K562 (cell line): ENCODE results near the gene JAG2. TPM values are rescaled to one million over a fixed set of nuclear protein-coding genes. Genes with fewer than 3 reads are reported as not detected.

Experiments
- ATAC-seq: fragments of 200-7000 bp; cut with Tn5 transposase; 3 replicates; pipeline ENCODE4 v1.9.1; 2020; ENCODE audit warnings: moderate library complexity
- BruUV-seq: library from RNA; stranded (reverse); fragments of 400-500 nt; replicated peaks from 2 replicates; lab custom pipeline; 2021; lab: Mats Ljungman, UMichigan
- CTCF ChIA-PET: fragments of 300-600 bp; formaldehyde crosslinking; extraction: SDS; loops from one replicate; lab custom pipeline; 2021; ENCODE audit warnings: low intra/inter-chr PET ratio; lab: Yijun Ruan, JAX
- POLR2A ChIA-PET: fragments of 300-600, 350-650 bp; sonication (Branson Sonifier 250); formaldehyde crosslinking; extraction: SDS; loops from one replicate; lab custom pipeline; 2021; ENCODE audit warnings: antibody characterized with exemption, inconsistent platforms; lab: Yijun Ruan, JAX
- DNase-seq, 4 experiments: peaks; one replicate each; pipeline versions ENCODE4 v3.0.0 to v3.0.0-alpha.2; 2011 to 2018; ENCODE audit warnings: low spot score in 3 of 4, mixed read lengths in 3 of 4; ENCODE audit errors: extremely low read depth in 1 of 4
- FAIRE-seq: peaks from 2 replicates; lab custom pipeline; 2011; peaks lifted over from hg19 to GRCh38; lab: Jason Lieb, UNC
- H2AFZ ChIP-seq: 2 replicates; pipeline ENCODE4 v1.6.0; 2011; ENCODE audit warnings: low read depth, low read length, control low read depth, inconsistent platforms
- H3K27ac ChIP-seq: fragments of 200-600 bp; 3 replicates; pipeline ENCODE4 v1.8.0; 2011; ENCODE audit warnings: low read depth, mild to moderate bottlenecking, control low read depth, inconsistent platforms, low read length, moderate library complexity, mixed read lengths; ENCODE audit errors: extremely low read depth
- H3K27me3 ChIP-seq, 2 experiments: fragments of 300-600 bp in 1 of 2; 2 replicates in 1 of 2; 3 replicates in 1 of 2; pipeline versions ENCODE4 v1.6.0 to v1.8.0; 2011; ENCODE audit warnings: inconsistent platforms in 2 of 2, low read length in 2 of 2, mild to moderate bottlenecking in 1 of 2, mixed read lengths in 1 of 2, moderate library complexity in 1 of 2; ENCODE audit not compliant: control insufficient read depth in 2 of 2, insufficient read depth in 2 of 2
- H3K36me3 ChIP-seq: fragments of 300-600 bp; 3 replicates; pipeline ENCODE4 v1.8.0; 2011; ENCODE audit warnings: mild to moderate bottlenecking, low read length, inconsistent platforms; ENCODE audit not compliant: control insufficient read depth, insufficient read depth
- H3K4me1 ChIP-seq, 2 experiments: fragments of 200-600 bp in 1 of 2; replicated peaks in 1 of 2; 2 replicates in 1 of 2; 3 replicates in 1 of 2; pipeline versions ENCODE4 v1.5.1 to v1.8.0; 2011; ENCODE audit warnings: inconsistent platforms in 2 of 2, low read length in 2 of 2, mild to moderate bottlenecking in 1 of 2, mixed read lengths in 1 of 2, moderate library complexity in 1 of 2; ENCODE audit not compliant: control insufficient read depth in 2 of 2, insufficient read depth in 2 of 2
- H3K4me2 ChIP-seq: 2 replicates; pipeline ENCODE4 v1.6.1; 2011; ENCODE audit warnings: low read length, control low read depth, inconsistent platforms, mixed read lengths; ENCODE audit not compliant: insufficient read depth
- H3K4me3 ChIP-seq: fragments of 200-600 bp; sonication (generic), shearing (Covaris generic); 2 replicates; pipeline ENCODE4 v1.5.1; 2016; ENCODE audit warnings: control low read depth, inconsistent platforms
- H3K79me2 ChIP-seq: fragments of 200-600 bp; 3 replicates; pipeline ENCODE4 v1.8.0; 2011; ENCODE audit warnings: low read length, inconsistent platforms; ENCODE audit not compliant: control insufficient read depth, insufficient read depth
- H3K9ac ChIP-seq, 2 experiments: 2 replicates each; pipeline versions ENCODE4 v1.6.0 to v1.6.1; 2011; ENCODE audit warnings: low read depth in 2 of 2, low read length in 2 of 2, control low read depth in 1 of 2, inconsistent platforms in 1 of 2, mild to moderate bottlenecking in 1 of 2, mixed read lengths in 1 of 2; ENCODE audit not compliant: insufficient read depth in 1 of 2
- H3K9me1 ChIP-seq: one replicate; pipeline ENCODE4 v1.6.0; 2011; ENCODE audit warnings: inconsistent platforms, mild to moderate bottlenecking, low read length, moderate library complexity; ENCODE audit not compliant: control insufficient read depth, insufficient read depth
- H3K9me3 ChIP-seq: replicated peaks from 2 replicates; pipeline ENCODE4 v1.5.1; 2011; ENCODE audit warnings: low read depth, low read length, inconsistent platforms; ENCODE audit not compliant: control insufficient read depth, insufficient read depth
- H4K20me1 ChIP-seq: replicated peaks from 2 replicates; pipeline ENCODE4 v1.6.1; 2011; ENCODE audit warnings: low read length, inconsistent platforms, mixed read lengths; ENCODE audit not compliant: control insufficient read depth, insufficient read depth
- HMGXB4 ChIP-seq: sonication (generic); formaldehyde crosslinking; IDR thresholded peaks from 2 replicates; pipeline ENCODE4 v1.8.1; 2023; ENCODE audit warnings: mild to moderate bottlenecking, missing genetic modification reagents
- PRDM10 ChIP-seq: fragments of 450-650 bp; IDR thresholded peaks from 2 replicates; pipeline ENCODE4 v1.6.1; 2018; ENCODE audit not compliant: partially characterized antibody
- RBFOX2 ChIP-seq: fragments of 200-400 bp; formaldehyde crosslinking; IDR thresholded peaks from 2 replicates; pipeline ENCODE4 v1.6.1; 2017; ENCODE audit warnings: low read depth, mild to moderate bottlenecking, low read length, moderate library complexity
- ZBTB33 ChIP-seq: sonication (generic); formaldehyde crosslinking; IDR thresholded peaks from 2 replicates; pipeline ENCODE4 v1.8.1; 2023; ENCODE audit warnings: mild to moderate bottlenecking, missing genetic modification reagents
- ZNF274 ChIP-seq: IDR thresholded peaks from 2 replicates; pipeline ENCODE4 v1.6.1; 2011; ENCODE audit warnings: low read depth, mild to moderate bottlenecking, low read length, moderate library complexity, borderline replicate concordance
- WGBS: fragments of 100-300 bp; shearing (Covaris generic); methylation state at CpG from one replicate; pipeline ENCODE4 v1.1.6; 2016; ENCODE audit warnings: low coverage, mixed read lengths; ENCODE audit not compliant: insufficient coverage; ENCODE audit errors: missing lambda C conversion rate; 5-methylcytosine and 5-hydroxymethylcytosine counted together
- in situ Hi-C: fragments of 300-500 bp; cut with MboI; formaldehyde crosslinking; loops from 4 replicates; pipeline ENCODE4 v1.15.0; 2018; ENCODE audit warnings: inconsistent platforms, mixed read lengths
- intact Hi-C: fragments of 100-400 bp; cut with micrococcal nuclease; formaldehyde crosslinking; loops from 2 replicates; pipeline ENCODE4 v1.14.2; 2022
- polyA plus RNA-seq, 8 experiments: library from polyadenylated mRNA; depleted of rRNA in 4 of 8; stranded (reverse) in 5 of 8; unstranded in 3 of 8; fragments of >200 nt; fragmentation: Nextera tagmentation in 2 of 8; fragmentation: Illumina TruSeq in 1 of 8; extraction: Ambion mirVana in 2 of 8; extraction: Trizol in 1 of 8; gene quantifications; 2 replicates each; pipeline versions ENCODE4 v1.2.1 to v1.2.3, GENCODE V29; 2011 to 2014; ENCODE audit warnings: inconsistent platforms in 1 of 8, missing spikeins in 1 of 8
- total RNA-seq, 7 experiments: library from RNA; depleted of rRNA in 6 of 7; stranded (reverse); fragments of >200 nt in 6 of 7; fragmentation: Illumina TruSeq in 2 of 7; extraction: Trizol in 2 of 7; gene quantifications; 2 replicates each; pipeline versions ENCODE4 v1.2.1 to v1.2.3, GENCODE V29; 2011 to 2021; ENCODE audit warnings: low replicate concordance in 1 of 7

JAG2 gene
- total and polyA plus RNA-seq, 9 of the 15 experiments (the other 6 are each of a cell fraction or from before 2014, with no cell fraction given), result 0.25 to 48.4 (median 8.6) TPM

- TF ChIP-seq HMGXB4, result no peak
Observed at GRCh38 chr14:105165134-105165704, 3.4 kb downstream of the JAG2 start (continued).

GRCh38 chr14:105163040-105163742 lies 5.4 kb downstream of the JAG2 start:
- DNase-seq, result no peak
- Histone ChIP-seq H3K4me2 (no peak overlapping the region), H3K9me3 (no peaks in the 10 kb centered on the region), H4K20me1 (peaks cover 10% of the 10 kb centered on the region), H3K9me1 (peaks cover 4% of the 10 kb centered on the region), H3K9ac (peak overlapping the region in 1 of 2 experiments; percentile 84; a peak in 2 of 4 replicates), H3K27me3 (no peaks in the 10 kb centered on the region), H3K79me2 (peaks cover 59% of the 10 kb centered on the region), H3K27ac (no peak overlapping the region), H2AFZ (no peak overlapping the region), H3K4me3 (no peak overlapping the region), H3K4me1 (peaks cover 8 to 76% of the 10 kb centered on the region in 2 experiments; a peak in 4 of 5 replicates), H3K36me3 (peaks cover 12% of the 10 kb centered on the region; the same call in 1 of the 3 replicates)
- in situ Hi-C loops (no loop called here), intact Hi-C loops (no loop called here)
- ChIA-PET POLR2A (no interaction called here), CTCF (no interaction called here)
- no peak for FAIRE-seq
- 63% methylated on average over 10 of the region's 18 CpGs for WGBS
- ATAC-seq, result no peak
- no TSS peak for BruUV-seq
- TF ChIP-seq ZNF274 (no peak), ZBTB33 (CRISPR knock-in tag) (peak; percentile 75), RBFOX2 (0 out of 2 replicates have a peak, but pooled peaks have one; percentile 15), PRDM10 (peak; percentile 63)
